ENCODE data around the gene RPS15. TPM values are rescaled to one million over a fixed set of nuclear protein-coding genes. Genes with fewer than 3 reads are reported as not detected.

Gene RPS15
- total RNA-seq, 1 donor from 2014 or later = 753 TPM

DNA sequence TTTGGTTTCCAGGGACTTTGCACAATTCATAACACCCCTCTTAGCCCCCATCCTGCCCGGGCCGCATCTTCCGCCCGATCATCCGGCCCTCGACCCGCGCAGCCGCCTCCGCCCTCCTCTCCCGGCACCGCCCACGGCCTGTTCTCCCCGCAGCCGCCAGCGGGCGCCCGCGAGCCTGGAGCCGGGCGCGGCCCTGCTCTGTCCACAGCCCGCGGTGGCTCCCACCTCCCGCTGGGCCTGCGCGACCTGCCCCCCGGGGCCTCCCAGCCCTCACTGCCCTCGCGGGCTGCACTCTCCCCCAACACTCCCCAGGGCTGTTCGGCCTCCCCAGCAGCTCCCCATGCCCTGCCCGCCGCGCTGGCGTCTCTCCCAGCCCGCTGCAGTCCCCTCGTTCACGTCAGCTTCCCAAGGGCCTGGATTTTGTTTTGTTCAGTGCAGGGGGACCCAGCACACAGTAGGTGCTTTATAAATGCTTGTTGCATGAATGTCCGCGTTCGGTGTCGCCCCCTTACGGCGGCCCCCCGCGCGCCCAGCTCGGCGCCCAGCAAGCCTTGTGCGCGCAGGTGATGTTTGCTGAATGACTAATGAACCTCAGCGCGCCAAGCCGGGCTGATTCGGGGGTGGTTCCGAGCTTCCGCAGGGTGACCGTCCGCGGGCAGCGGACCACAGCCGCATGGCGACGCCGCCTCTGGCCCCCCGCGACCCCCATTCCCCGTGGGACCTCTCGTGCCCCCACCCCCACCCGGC is 7.2 kb downstream of the RPS15 start:
- intact Hi-C loops (cut with DNase I) = no loop called here
- peak; percentile 79 for ATAC-seq
- DNase-seq (ENCODE audit: low spot score) = peak; percentile 82

- no peak for DNase-seq (ENCODE audit: low spot score)
- no peak for ATAC-seq
- intact Hi-C loops (cut with DNase I) = no loop called here
Measured at GRCh38 chr19:1445932-1446712, 7.9 kb downstream of the RPS15 start.

DNA sequence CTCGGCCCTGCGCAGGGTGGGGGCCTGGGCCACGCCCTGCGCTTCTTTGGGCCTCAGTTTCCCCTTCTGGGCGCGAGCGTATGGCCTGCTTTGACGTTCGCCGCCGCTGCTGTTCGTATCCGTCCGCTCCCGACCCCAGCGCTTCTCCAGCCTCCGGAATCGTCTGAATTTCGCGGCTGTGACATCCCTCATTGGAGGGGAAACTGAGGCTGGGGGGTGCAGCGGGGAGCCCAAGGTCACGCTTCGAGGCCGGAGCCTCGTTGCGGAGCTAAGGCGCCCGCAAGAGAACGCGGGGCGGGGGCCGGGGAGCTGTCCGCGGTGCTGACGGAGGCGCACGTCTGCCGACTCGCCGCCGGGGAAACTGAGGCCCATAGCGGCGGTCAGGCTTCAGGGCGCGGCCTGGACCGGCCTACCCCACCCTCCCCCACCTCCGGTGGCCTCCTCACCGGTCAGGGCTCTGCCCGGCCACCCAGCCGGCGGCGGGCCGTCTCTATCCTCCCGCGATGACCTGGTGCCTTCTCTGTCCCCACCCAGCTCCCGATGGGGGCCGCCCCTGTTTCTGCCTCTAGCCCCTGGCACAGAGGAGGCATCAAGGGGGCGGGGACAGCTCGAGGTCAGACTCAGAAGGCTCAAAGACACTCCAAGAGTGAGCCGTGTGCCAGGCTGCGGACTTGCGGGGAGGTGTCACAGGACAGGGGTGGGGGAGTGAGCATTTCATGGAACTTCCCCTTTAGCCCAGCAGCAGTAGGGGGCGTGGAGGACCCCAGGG is 8.7 kb downstream of the RPS15 start:
- DNase-seq (ENCODE audit: low spot score) (no peak), ATAC-seq (no peak)
- intact Hi-C loops (cut with DNase I) = no loop called here

- DNase-seq (ENCODE audit: low spot score) (no peak), ATAC-seq (no peak)
- intact Hi-C loops (cut with DNase I) = no loop called here
Measured at GRCh38 chr19:1447504-1447903, 9.3 kb downstream of the RPS15 start.

DNA sequence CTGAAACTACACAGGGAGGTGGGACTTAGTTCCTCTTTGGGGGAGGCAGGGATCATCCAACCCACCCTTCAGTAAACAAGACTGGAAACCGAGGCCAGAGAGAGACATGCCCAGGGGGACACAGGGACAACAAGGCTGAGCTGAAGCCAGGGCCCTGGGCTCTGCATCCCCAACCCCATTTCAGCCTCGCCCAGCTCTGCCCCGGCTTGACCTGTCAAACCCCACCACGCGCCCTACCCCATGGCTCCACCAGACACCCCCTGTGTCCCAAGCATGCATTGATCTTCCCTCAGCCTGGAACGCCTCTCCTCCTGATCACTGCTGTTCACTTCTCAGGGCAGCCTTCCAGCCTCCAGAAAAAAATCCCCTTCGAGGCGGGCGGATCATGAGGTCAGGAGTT is 9.7 kb downstream of the RPS15 start:
- intact Hi-C loops (cut with DNase I) = no loop called here

GRCh38 chr19:1449467-1450442 is 11.6 kb downstream of the RPS15 start, which contains the start of gene APC2:
APC2 (plus strand) TSS chr19:1450121; CDS start chr19:1453002, 2,881 bp downstream.
- DNase-seq (ENCODE audit: low spot score) = no peak
- intact Hi-C loops (cut with DNase I) = no loop called here
- no peak for ATAC-seq

More for the DNA sequence above, 9.7 kb downstream of the RPS15 start:
- no peak for ATAC-seq
- DNase-seq (ENCODE audit: low spot score) = no peak

GRCh38 chr19:1450735-1451731 is 12.8 kb downstream of the RPS15 start:
- DNase-seq (ENCODE audit: low spot score) = no peak
- intact Hi-C loops (cut with DNase I) = no loop called here
- no peak for ATAC-seq

DNA sequence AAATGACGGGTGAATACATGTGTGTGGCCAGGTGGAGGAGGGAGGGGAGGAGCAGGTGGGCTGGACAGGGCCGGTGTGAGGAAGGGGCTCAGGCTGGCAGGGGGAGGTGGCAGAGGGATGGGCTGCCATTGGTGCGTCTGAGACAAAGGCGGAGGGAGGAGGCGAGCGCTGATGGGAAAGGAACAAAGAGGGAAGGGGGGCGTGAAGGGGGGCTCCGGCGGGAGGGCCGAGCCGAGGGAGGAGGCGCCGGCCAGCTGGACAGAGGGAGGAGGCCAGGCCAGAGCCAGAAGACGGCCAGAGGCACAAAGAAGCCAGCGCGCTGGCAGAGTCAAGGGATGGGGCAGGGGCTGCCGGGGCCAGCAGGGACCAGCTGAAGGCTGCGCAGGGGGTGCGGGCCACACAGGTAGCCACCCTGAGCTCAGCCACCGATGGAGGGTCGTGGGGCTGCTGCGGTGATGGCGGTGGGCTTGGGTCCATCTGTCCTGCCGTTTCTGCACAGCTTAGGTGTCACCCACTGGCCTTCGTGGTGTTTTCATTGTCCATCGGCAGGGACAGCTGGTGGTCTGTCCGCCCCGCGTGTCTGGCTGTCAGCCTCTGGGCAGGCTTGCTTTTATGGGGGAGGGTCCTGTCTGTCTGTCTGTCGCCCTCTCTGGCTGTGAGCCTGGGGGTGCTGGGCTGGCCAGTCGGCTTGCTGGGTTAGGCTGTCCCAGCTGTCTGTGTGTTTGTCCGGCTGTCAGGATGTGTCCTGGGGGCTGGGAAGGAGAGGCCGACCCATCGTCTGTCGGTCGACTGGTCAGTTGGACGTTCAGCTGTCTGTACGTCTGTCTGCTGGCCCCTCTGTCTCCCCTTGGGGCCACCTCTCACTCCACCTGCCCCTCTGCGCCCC is 14.0 kb downstream of the RPS15 start:
- ATAC-seq (no peak), DNase-seq (ENCODE audit: low spot score) (no peak)
- intact Hi-C loops (cut with DNase I) = no loop called here

DNA sequence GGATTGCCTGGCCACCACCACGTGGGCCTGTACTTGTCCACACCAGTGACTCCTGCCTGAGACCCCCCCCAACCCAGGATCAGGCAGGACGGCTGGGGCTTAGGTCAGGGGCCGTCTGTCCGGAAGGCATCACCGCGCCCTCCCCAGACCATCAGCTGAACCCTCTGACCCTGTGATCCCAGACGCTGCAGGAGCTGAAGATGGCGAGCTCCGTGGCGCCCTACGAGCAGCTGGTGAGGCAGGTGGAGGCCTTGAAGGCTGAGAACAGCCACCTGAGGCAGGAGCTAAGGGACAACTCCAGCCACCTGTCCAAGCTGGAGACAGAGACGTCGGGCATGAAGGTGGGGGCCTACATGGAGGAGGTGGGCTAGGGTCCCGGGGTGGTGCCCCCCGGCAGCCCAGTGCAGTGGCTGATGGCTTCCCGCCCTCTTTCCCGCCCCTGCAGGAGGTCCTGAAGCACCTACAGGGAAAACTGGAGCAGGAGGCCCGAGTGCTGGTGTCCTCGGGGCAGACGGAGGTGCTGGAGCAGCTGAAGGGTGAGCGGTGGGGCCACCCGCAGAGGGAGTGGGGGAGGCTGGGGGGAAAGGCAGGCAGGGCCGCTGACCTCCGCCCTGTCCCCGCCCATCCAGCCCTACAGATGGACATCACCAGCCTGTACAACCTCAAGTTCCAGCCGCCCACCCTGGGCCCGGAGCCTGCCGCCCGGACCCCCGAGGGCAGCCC is 14.8 kb downstream of the RPS15 start:
- intact Hi-C loops (cut with DNase I) = no loop called here
- ATAC-seq (peak; percentile 4), DNase-seq (ENCODE audit: low spot score) (no peak)

DNA sequence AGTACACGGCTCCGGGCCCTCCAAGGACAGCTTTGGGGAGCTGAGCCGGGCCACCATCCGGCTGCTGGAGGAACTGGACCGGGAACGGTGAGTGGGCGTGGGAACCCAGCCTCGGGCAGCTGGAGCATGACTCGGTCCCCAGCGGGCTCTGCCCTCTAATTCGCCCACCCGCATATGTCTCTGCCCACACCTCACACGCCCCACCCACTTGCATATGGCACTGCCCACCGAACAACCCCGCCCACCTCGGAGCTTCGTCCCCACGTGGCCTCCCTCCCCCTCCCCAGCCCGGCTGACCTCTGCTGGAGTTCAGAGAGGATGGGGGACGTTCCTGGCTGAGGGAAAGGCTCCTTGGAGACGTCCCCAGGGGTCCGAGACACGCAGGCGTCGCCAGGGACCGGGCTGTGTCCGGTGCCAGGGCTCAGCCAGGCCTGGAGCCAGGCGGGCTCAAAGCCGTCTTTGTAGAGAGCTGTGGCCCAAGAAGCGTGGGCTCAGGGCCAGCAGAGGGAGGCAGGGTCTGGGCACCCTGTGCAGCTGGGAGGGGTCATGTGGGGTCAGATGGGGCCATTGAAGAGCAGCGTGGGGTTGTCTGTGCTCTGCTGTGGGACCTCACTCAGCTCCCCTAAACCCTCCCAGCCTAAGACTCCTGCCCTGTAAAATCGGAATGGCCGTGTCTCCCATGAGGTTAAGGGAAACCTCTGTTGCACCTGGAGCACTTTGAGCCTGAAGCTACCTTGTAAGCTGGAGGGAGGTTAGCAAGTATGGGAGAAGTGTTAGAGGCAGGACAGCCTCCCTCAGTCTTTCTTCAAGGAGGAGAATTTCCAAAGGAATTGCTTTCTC is 15.5 kb downstream of the RPS15 start:
- intact Hi-C loops (cut with DNase I) = no loop called here
- peak; percentile 77 for ATAC-seq
- DNase-seq (ENCODE audit: low spot score) = peak; percentile 82

DNA sequence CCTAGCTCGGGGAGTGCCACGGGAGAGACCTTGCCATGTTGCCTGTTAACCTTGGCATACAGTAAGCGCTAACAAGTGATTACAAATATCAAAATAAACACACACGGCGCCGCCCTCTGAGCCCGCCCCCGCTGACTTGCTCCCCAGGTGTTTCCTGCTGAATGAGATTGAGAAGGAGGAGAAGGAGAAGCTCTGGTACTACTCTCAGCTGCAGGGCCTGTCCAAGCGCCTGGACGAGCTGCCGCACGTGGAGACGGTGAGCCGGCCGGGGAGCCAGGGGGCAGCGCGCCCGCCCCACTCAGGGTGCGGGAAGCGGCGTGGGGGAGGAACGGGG is 16.8 kb downstream of the RPS15 start:
- ATAC-seq (no peak), DNase-seq (ENCODE audit: low spot score) (no peak)
- intact Hi-C loops (cut with DNase I) = no loop called here

DNA sequence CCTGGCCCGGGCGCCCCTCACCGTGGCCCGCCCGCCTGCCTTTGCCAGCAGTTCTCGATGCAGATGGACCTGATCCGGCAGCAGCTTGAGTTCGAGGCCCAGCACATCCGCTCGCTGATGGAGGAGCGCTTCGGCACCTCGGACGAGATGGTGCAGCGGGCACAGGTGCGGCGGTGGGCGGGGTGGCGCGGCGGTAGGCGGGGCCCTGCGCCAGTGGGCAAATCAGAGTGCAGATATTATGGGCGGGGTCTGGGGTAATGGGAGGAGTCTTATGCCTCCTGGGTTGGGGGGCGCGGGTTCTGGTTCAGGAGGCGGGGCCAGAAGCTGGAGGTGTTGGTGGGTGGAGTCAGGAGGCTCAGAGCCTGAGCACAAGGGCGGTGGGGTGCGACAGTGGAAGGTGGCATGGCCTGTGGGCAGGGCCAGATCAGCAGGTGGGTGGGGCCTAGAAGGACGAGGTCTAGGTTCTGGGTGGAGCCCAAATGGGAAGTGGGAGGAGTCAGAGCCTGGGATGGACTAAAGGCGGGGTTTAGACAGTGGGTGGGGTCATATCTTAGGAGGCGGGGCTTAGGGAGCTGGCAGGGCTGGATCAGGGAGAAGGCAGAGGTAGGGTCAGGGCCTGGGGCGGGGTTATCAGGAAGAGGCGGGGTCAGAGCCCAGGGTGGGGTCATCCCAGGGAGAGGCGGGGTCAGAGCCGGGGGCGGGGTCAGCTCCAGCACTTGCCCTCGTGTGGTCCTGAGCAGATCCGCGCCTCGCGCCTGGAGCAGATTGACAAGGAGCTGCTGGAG is 17.3 kb downstream of the RPS15 start:
- intact Hi-C loops (cut with DNase I) = no loop called here
- ATAC-seq (peak; percentile 3), DNase-seq (ENCODE audit: low spot score) (peak; percentile 75)

DNA sequence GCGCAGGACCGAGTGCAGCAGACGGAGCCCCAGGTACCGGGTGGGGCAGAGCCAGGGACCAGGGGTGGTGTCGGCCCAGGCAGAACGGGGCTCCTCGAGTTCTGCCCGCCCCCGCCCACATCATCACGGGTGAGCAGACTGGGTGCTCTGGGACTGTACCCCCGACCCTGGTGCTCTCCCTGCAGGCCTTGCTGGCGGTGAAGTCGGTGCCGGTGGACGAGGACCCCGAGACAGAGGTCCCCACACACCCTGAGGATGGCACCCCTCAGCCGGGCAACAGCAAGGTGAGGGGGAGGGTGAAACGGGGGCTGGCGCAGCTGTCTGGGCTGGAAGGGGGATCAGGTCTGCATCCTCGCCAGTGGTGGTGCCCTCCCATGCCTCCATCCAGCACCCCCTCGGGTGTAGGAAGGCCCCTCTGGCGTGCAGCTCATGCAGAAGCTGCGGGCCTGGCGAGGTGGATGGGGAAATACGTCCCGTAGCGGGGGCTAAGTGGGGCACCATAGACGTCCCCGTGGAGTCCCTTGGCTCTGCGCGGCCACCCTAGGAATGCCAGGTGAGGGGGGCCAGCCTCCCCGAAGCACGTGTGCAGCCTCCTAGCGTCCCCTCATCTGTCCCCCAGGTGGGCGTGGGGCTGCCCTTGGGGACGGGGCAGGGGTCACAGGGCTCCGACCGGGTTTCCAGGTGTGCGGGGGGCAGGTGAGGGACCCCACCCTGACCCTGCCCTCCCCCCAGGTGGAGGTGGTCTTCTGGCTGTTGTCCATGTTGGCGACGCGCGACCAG is 18.1 kb downstream of the RPS15 start:
- intact Hi-C loops (cut with DNase I) = no loop called here
- no peak for DNase-seq (ENCODE audit: low spot score)
- ATAC-seq = no peak

Data from sciatic nerve (tissue), 2 donors.